IPS-18c (cell line): Measurements from ENCODE around the gene AP3D1.
A peak's percentile ranks its signal among the peaks of the same experiment; 100 is the strongest.

Experiments
- H3K4me3 ChIP-seq: 2 replicates; pipeline ENCODE4 v1.7.0; 2013; ENCODE audit warnings: low read depth, mild to moderate bottlenecking, low read length, moderate library complexity; ENCODE audit not compliant: insufficient read depth
- H3K9me3 ChIP-seq: one replicate; pipeline ENCODE4 v1.6.1; 2013; ENCODE audit warnings: mild to moderate bottlenecking, low read length, moderate library complexity; ENCODE audit not compliant: control insufficient read depth, insufficient read depth

AP3D1 gene

GRCh38 chr19:2167896-2168618 lies 16.7 kb upstream of the AP3D1 start:
- Histone ChIP-seq H3K9me3 (no peaks in the 10 kb centered on the region), H3K4me3 (no peak overlapping the region)

GRCh38 chr19:2166741-2167738 lies 15.7 kb upstream of the AP3D1 start:
- no peak overlapping the region for H3K4me3 ChIP-seq
- no peaks in the 10 kb centered on the region for H3K9me3 ChIP-seq

- Histone ChIP-seq H3K4me3 (peak overlapping the region; percentile 76), H3K9me3 (no peaks in the 10 kb centered on the region)
These were observed 12.9 kb upstream of the AP3D1 start for GRCh38 chr19:2164020-2164998.

DNA sequence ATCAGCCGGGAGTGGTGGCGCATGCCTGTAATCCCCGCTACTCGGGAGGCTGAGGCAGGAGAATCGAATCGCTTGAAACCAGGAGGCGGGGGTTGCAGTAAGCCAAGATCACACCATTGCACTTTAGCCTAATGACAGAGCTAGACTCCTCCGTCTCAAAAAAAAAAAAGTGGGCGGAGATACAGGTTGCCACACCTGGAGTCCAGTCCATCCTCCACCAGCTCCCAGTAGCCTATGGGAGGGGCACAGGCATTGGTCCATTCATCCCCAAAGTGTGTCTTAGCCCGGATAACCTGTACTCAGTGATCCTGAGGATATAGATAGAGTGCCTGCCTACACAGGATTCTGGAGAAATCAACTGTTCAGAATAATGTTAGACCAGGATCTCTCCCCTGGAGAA lies 9.0 kb upstream of the AP3D1 start:
- Histone ChIP-seq H3K9me3 (no peaks in the 10 kb centered on the region), H3K4me3 (no peak overlapping the region)

DNA sequence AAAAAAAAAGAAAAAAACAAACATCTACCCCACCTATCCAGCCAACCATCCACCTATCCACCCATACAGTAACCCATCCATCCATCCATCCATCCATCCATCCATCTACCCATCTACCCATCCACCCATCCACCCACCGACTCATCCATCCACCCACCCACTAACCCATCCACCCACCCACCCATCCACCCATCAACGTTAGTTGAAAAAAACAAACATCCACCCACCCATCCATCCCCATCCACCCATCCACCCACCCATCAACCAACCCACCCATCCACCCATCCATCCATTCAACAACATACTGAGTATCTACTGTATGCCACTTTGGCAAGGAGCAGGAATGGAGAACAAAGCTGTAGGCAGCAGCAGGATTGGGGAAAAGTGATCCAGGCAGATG lies 6.1 kb upstream of the AP3D1 start:
- H3K9me3 ChIP-seq, result no peaks in the 10 kb centered on the region

DNA sequence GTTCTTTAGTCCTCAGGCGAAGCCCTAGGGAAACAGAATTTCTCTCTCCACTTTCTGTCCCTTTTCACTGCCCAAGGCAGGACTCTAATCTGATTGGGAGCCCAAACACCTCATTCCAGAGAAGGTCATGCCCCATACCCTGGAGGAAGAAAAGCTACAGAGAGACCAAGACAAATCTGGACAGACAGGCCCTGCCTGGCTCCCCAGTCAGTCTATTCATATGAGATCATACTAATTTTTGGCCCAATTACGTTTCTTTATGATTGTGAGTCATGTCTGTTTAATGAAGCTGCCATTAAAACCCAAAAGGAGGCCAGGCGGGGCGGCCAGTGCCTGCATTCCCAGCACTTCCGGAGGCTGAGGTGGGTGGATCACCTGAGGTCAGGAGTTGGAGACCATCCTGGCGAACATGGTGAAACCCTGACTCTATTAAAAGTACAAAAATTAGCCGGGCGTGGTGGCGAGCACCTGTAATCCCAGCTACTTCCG lies 3.3 kb upstream of the AP3D1 start:
- Histone ChIP-seq H3K4me3 (no peak overlapping the region), H3K9me3 (peaks cover 3% of the 10 kb centered on the region)

More for the DNA sequence above, 6.1 kb upstream of the AP3D1 start:
- no peak overlapping the region for H3K4me3 ChIP-seq

DNA sequence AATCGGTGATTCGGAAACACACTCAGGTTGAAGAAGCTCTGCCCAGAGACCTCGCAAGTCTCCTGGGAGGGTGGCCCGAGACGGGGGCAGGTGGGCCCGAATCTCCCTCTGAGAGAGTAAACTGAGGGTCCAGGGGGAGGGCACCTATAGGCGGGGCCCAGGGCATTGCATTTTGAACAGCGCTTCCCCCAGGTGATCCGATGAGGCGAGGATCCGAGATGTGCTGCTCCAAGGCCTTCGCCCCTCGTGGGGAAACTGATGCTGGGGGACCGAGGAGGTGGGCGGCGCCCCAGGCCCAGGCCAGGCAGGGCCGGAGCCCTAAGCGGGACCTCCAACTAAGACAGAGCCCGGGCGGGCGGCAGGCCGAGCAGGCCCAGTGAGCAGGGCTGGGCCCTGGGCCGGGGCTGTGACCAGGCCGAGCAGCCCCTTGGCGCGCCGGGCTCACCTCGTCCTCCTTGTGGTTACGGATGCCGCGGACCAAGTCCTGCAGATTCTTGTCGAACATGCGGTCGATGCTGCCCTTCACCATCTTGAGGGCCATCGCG lies 500 bp downstream of the AP3D1 start:
- Histone ChIP-seq H3K4me3 (peak overlapping the region; percentile 95), H3K9me3 (peaks cover 3% of the 10 kb centered on the region)

DNA sequence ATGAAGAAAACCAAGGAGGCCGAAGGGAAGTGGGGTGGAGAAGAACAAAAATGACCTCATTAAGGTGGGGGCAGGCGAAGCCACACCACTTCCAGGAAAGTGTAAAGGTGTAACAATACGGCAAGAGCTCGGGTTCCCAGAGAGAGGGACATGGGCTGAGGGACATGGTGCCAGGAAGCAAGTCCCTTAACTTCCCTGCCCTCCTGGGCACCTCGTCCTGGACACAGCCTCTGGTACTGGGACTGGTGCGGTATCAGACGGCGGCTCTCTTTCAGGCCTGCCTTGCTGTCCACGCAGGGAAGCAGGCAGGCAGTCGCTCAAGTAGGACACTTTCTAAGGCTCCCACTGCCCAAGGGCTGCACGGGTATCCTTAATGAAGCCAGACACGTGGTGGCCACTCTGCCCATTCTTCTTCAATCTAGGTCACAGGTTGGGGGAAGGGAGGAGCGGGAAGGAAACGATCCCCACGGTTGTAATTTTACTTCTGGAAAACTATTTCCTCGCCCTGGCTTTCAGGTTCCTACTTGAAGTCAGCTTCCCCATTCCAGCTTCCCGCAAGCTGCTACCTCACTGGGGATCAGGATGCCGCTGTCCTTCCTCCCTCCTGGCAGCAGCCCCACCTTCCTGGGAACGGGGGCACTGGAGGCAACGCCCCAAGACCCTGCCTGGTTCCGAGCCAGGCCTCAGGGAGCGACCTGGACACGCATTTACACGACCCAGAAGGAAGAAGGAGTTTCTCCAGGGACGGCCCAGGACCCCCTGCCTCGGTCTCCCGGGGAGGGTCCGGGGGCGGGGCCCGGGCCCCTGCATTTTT lies 1.2 kb downstream of the AP3D1 start:
- Histone ChIP-seq H3K4me3 (peak overlapping the region; percentile 95), H3K9me3 (peaks cover 3% of the 10 kb centered on the region)

- peaks cover 3% of the 10 kb centered on the region for H3K9me3 ChIP-seq
- no peak overlapping the region for H3K4me3 ChIP-seq
These were observed 2.8 kb downstream of the AP3D1 start for GRCh38 chr19:2148482-2149135.

DNA sequence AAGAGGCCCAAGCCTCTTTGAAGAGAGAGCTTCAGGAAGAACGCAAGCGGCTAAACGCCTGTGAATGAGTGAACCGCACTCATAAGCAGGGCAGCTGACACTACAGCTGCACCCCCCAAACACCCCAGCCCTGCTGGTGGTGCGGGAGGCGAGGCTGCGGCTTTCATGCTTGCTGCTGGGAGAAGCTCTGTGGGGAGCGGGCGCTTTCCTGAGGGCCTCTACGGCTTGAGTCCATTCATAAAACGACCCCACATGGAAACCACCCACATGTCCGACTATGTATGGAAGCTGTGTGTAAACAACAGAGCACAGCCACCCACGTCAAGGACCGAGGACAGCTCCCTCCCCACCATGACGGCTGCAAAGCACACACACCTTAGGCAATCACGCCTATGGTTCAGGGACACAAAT lies 5.5 kb downstream of the AP3D1 start:
- H3K4me3 ChIP-seq, result no peak overlapping the region
- peaks cover under 1% of the 10 kb centered on the region for H3K9me3 ChIP-seq

DNA sequence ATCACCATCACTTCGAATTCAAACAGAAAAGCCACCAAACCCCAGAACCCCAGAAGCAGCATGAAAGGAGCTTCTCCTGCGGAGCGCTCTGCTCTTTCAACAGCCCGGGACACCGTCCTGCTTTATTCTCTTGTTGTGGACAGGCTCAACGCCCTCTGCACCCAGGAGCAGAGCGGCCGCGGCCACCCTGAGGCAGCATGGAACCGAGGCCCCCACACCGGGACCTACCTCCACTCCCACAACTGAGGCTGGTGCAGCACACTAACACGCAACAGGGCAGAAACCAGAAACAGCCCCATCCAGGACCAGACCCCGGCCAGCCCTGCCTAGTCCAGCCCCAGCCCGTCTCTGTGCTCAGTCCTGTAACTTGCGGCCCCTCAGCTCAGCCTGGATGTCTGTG lies 7.2 kb downstream of the AP3D1 start:
- Histone ChIP-seq H3K9me3 (no peaks in the 10 kb centered on the region), H3K4me3 (no peak overlapping the region)

GRCh38 chr19:2142173-2142829 lies 9.1 kb downstream of the AP3D1 start:
- Histone ChIP-seq H3K4me3 (no peak overlapping the region), H3K9me3 (no peaks in the 10 kb centered on the region)

GRCh38 chr19:2140138-2140569 lies 11.2 kb downstream of the AP3D1 start:
- Histone ChIP-seq H3K9me3 (no peaks in the 10 kb centered on the region), H3K4me3 (no peak overlapping the region)

GRCh38 chr19:2139385-2140137 lies 11.8 kb downstream of the AP3D1 start:
- no peak overlapping the region for H3K4me3 ChIP-seq
- no peaks in the 10 kb centered on the region for H3K9me3 ChIP-seq
